PFSK-1 (cell line): ENCODE measurements around the gene TMEM39A.

Source experiments
- POLR2AphosphoS5 ChIP-seq: IDR thresholded peaks from 2 replicates; pipeline ENCODE4 v1.6.1; 2012; ENCODE audit warnings: low read depth, mild to moderate bottlenecking, control low read depth, low read length, moderate library complexity
- REST ChIP-seq, 2 experiments: IDR thresholded peaks; 2 replicates each; pipeline versions ENCODE4 v1.6.1 to v1.8.0; 2011 to 2012; ENCODE audit warnings: low read depth in 2 of 2, low read length in 2 of 2, control low read depth in 1 of 2, inconsistent platforms in 1 of 2, mild to moderate bottlenecking in 1 of 2, moderate library complexity in 1 of 2; ENCODE audit not compliant: insufficient read depth in 1 of 2
- SIN3A ChIP-seq: IDR thresholded peaks from 2 replicates; pipeline ENCODE4 v1.6.1; 2012; ENCODE audit warnings: mild to moderate bottlenecking, low read length, moderate library complexity, borderline replicate concordance; ENCODE audit not compliant: insufficient read depth
- TAF1 ChIP-seq: IDR thresholded peaks from 2 replicates; pipeline ENCODE4 v1.6.1; 2012; ENCODE audit warnings: low read length, control low read depth, borderline replicate concordance; ENCODE audit not compliant: insufficient read depth

GRCh38 chr3:119420196-119420595 lies 43.2 kb downstream of the TMEM39A start:
- TF ChIP-seq TAF1: no peak
- no peak for TF ChIP-seq POLR2AphosphoS5
- no peak for TF ChIP-seq SIN3A
- no peak for TF ChIP-seq REST (IDR thresholded peaks at IDR 0.05; ENCODE audit: insufficient read depth in 1 of 2, low read depth in 2 of 2, low read length in 2 of 2)
